Effector memory CD8-positive, alpha-beta T cell (primary cell): ENCODE measurements around the gene NF1.
"Not testable (repeated sequence)": the region's sequence is repeated elsewhere in the genome, so short reads cannot be mapped to it uniquely, and the experiment has no call there.

Experiments
- ATAC-seq: fragments of 150-1000 bp; cut with Tn5 transposase; replicated peaks from 2 replicates; pipeline ENCODE4 v1.10.0; 2021; ENCODE audit warnings: mild to moderate bottlenecking, moderate library complexity
- DNase-seq, 3 experiments: peaks; one replicate each; pipeline ENCODE4 v3.0.0; 2021
- H3K27ac Mint-ChIP-seq, 2 donors: one replicate each; pipeline ENCODE4 v1.8.0; 2022; ENCODE audit warnings: mild to moderate bottlenecking in 2 of 2, mixed read lengths in 2 of 2, moderate library complexity in 2 of 2
- H3K27me3 Mint-ChIP-seq, 2 donors: one replicate each; pipeline ENCODE4 v1.8.0; 2022; ENCODE audit warnings: mixed read lengths in 2 of 2
- H3K36me3 Mint-ChIP-seq: one replicate; pipeline ENCODE4 v1.8.0; 2022; ENCODE audit warnings: mild to moderate bottlenecking, moderate library complexity, mixed read lengths; ENCODE audit not compliant: insufficient read depth
- H3K4me1 Mint-ChIP-seq, 2 donors: one replicate each; pipeline ENCODE4 v1.8.0; 2022; ENCODE audit warnings: low read depth in 2 of 2, mixed read lengths in 2 of 2
- H3K4me3 Mint-ChIP-seq, 2 donors: one replicate each; pipeline ENCODE4 v1.8.0; 2022; ENCODE audit warnings: mild to moderate bottlenecking in 2 of 2, mixed read lengths in 2 of 2, moderate library complexity in 2 of 2
- H3K9me3 Mint-ChIP-seq, 2 donors: one replicate each; pipeline ENCODE4 v1.8.0; 2022; ENCODE audit warnings: mixed read lengths in 2 of 2

The NF1 gene

GRCh38 chr17:31272236-31272635 lies 177.5 kb downstream of the NF1 start:
- no peaks in the 10 kb centered on the region for H3K36me3 Mint-ChIP-seq
- no peak overlapping the region for H3K27ac Mint-ChIP-seq
- no peak for ATAC-seq

GRCh38 chr17:31272803-31273202 lies 178.0 kb downstream of the NF1 start:
- Mint-ChIP-seq H3K4me3 (no peak overlapping the region), H3K27me3 (no peaks in the 10 kb centered on the region), H3K9me3 (no peaks in the 10 kb centered on the region), H3K27ac (no peak overlapping the region), H3K4me1 (no peaks in the 10 kb centered on the region), H3K36me3 (no peaks in the 10 kb centered on the region)
- ATAC-seq, result no peak
- no peak for DNase-seq

More at GRCh38 chr17:31272236-31272635, 177.5 kb downstream of the NF1 start:
- Mint-ChIP-seq H3K4me3 (no peak overlapping the region), H3K27me3 (no peaks in the 10 kb centered on the region), H3K4me1 (no peaks in the 10 kb centered on the region), H3K9me3 (no peaks in the 10 kb centered on the region)
- no peak for DNase-seq

GRCh38 chr17:31273516-31273915 lies 178.7 kb downstream of the NF1 start:
- H3K4me3 Mint-ChIP-seq, result no peak overlapping the region
- ATAC-seq (no peak), DNase-seq (no peak)
- H3K9me3 Mint-ChIP-seq, result no peaks in the 10 kb centered on the region
- no peaks in the 10 kb centered on the region for H3K27me3 Mint-ChIP-seq
- H3K36me3 Mint-ChIP-seq, result no peaks in the 10 kb centered on the region
- H3K4me1 Mint-ChIP-seq, result no peaks in the 10 kb centered on the region
- no peak overlapping the region for H3K27ac Mint-ChIP-seq

- H3K27me3 Mint-ChIP-seq, result no peaks in the 10 kb centered on the region
- no peak overlapping the region for H3K4me3 Mint-ChIP-seq
- DNase-seq (no peak), ATAC-seq (no peak)
- H3K4me1 Mint-ChIP-seq, result no peaks in the 10 kb centered on the region
- no peaks in the 10 kb centered on the region for H3K9me3 Mint-ChIP-seq
- H3K36me3 Mint-ChIP-seq, result no peaks in the 10 kb centered on the region
- H3K27ac Mint-ChIP-seq, result no peak overlapping the region
These were observed 179.5 kb downstream of the NF1 start for GRCh38 chr17:31274252-31274651.

DNA sequence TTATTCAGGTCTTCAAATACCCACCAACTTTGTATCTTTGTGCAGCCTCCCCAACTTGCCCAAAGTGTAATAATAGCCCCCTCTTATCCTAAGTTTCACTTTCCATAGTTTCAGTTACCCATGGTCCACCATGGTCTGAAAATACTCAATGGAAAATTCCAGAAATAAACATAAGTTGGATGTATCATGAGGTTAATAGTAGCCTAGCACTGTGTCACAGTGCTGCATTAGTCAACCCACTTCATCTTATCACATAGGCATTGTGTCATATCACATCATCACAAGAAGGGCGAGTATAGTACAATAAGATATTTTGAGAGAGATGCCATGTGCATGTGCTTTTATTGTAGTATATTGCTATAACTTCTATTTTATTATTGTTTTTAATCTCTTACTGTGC lies 180.3 kb downstream of the NF1 start:
- no peaks in the 10 kb centered on the region for H3K27me3 Mint-ChIP-seq
- no peaks in the 10 kb centered on the region for H3K4me1 Mint-ChIP-seq
- H3K27ac Mint-ChIP-seq, result no peak overlapping the region
- DNase-seq (no peak), ATAC-seq (no peak)
- no peaks in the 10 kb centered on the region for H3K36me3 Mint-ChIP-seq
- no peak overlapping the region for H3K4me3 Mint-ChIP-seq
- no peaks in the 10 kb centered on the region for H3K9me3 Mint-ChIP-seq

- ATAC-seq (no peak), DNase-seq (no peak)
- Mint-ChIP-seq H3K27me3 (no peaks in the 10 kb centered on the region), H3K27ac (no peak overlapping the region), H3K4me1 (no peaks in the 10 kb centered on the region), H3K4me3 (no peak overlapping the region), H3K9me3 (no peaks in the 10 kb centered on the region), H3K36me3 (peaks cover 5% of the 10 kb centered on the region)
These were observed 184.6 kb downstream of the NF1 start for GRCh38 chr17:31279401-31279800.

DNA sequence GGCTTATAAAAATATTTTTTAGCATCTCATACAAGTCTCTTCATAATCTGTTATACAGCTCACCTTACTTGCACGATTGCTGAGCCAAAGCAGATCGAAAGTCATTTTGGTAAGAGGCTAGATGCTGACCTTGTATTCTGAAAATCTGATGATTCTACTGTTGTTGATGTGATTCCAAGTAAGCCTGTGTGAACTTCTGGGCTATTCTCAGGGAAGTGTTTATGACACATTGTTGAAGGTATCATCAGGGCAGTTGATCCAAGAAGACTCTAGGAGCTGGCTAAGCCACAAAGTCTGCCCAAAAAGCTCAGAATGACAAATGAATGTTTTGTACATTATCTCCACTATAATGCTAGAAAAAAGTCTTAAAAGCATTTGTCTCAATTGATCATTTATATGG lies 186.3 kb downstream of the NF1 start:
- Mint-ChIP-seq H3K9me3 (no peaks in the 10 kb centered on the region), H3K27me3 (no peaks in the 10 kb centered on the region), H3K4me1 (no peaks in the 10 kb centered on the region), H3K27ac (no peak overlapping the region), H3K4me3 (no peak overlapping the region), H3K36me3 (peaks cover 5% of the 10 kb centered on the region)
- DNase-seq (no peak), ATAC-seq (no peak)

GRCh38 chr17:31283841-31284240 lies 189.1 kb downstream of the NF1 start:
- no peaks in the 10 kb centered on the region for H3K4me1 Mint-ChIP-seq
- no peaks in the 10 kb centered on the region for H3K27me3 Mint-ChIP-seq
- H3K4me3 Mint-ChIP-seq, result no peak overlapping the region
- no peak for ATAC-seq
- H3K36me3 Mint-ChIP-seq, result peaks cover 5% of the 10 kb centered on the region
- no peaks in the 10 kb centered on the region for H3K9me3 Mint-ChIP-seq
- no peak for DNase-seq
- H3K27ac Mint-ChIP-seq, result no peak overlapping the region

- H3K36me3 Mint-ChIP-seq, result peaks cover 3% of the 10 kb centered on the region
- H3K4me1 Mint-ChIP-seq, result no peaks in the 10 kb centered on the region
- H3K27ac Mint-ChIP-seq, result no peak overlapping the region
- no peak for DNase-seq
- no peak overlapping the region for H3K4me3 Mint-ChIP-seq
- no peaks in the 10 kb centered on the region for H3K27me3 Mint-ChIP-seq
- no peaks in the 10 kb centered on the region for H3K9me3 Mint-ChIP-seq
- ATAC-seq, result no peak
These were observed 191.8 kb downstream of the NF1 start for GRCh38 chr17:31286587-31286986.

DNA sequence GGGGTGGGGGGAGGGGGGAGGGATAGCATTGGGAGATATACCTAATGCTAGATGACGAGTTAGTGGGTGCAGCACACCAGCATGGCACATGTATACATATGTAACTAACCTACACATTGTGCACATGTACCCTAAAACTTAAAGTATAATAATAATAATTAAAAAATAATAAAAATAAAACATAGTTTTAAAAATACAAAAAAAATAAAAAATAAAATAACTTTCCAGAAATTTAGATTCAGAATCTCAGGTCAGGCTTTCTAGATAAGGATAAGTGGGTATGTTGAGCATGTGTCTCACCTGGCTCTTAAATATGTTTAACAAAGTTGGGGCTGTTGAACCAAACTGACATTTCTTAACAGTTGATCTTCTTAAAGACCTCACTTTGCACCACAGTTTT lies 193.2 kb downstream of the NF1 start:
- not testable (repeated sequence) for H3K36me3 Mint-ChIP-seq, DNase-seq, H3K27me3 Mint-ChIP-seq, H3K9me3 Mint-ChIP-seq, H3K4me1 Mint-ChIP-seq, H3K4me3 Mint-ChIP-seq, H3K27ac Mint-ChIP-seq, ATAC-seq

- no peaks in the 10 kb centered on the region for H3K9me3 Mint-ChIP-seq
- no peak overlapping the region for H3K27ac Mint-ChIP-seq
- no peaks in the 10 kb centered on the region for H3K27me3 Mint-ChIP-seq
- no peak for ATAC-seq
- no peak for DNase-seq
- no peaks in the 10 kb centered on the region for H3K36me3 Mint-ChIP-seq
- no peak overlapping the region for H3K4me3 Mint-ChIP-seq
- no peaks in the 10 kb centered on the region for H3K4me1 Mint-ChIP-seq
These were observed 195.0 kb downstream of the NF1 start for GRCh38 chr17:31289790-31290189.

DNA sequence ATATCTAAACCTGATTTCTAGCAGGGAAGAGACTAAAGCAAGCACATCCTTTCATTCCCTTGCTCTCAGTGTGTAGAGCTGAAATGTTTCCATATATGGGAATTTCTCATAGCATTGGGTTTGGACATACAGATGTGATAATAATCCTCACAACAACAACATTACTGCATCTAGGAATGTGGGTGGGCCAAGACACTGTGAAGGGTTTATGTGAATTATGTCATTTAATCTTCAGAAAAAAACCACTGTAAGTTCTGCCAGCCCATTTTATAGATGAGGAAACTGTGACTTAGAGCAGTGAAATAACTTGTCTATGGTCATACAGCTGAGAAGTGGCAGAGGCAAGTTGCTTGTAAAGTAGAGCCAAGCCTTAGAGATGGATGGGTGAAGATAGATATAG lies 197.0 kb downstream of the NF1 start:
- no peaks in the 10 kb centered on the region for H3K36me3 Mint-ChIP-seq
- no peaks in the 10 kb centered on the region for H3K27me3 Mint-ChIP-seq
- no peaks in the 10 kb centered on the region for H3K4me1 Mint-ChIP-seq
- DNase-seq (no peak), ATAC-seq (no peak)
- H3K9me3 Mint-ChIP-seq, result no peaks in the 10 kb centered on the region
- H3K27ac Mint-ChIP-seq, result no peak overlapping the region
- no peak overlapping the region for H3K4me3 Mint-ChIP-seq

- no peaks in the 10 kb centered on the region for H3K9me3 Mint-ChIP-seq
- H3K4me1 Mint-ChIP-seq, result no peaks in the 10 kb centered on the region
- no peak for ATAC-seq
- H3K36me3 Mint-ChIP-seq, result no peaks in the 10 kb centered on the region
- H3K4me3 Mint-ChIP-seq, result no peak overlapping the region
- H3K27ac Mint-ChIP-seq, result no peak overlapping the region
- no peak for DNase-seq
- H3K27me3 Mint-ChIP-seq, result no peaks in the 10 kb centered on the region
These were observed 198.8 kb downstream of the NF1 start for GRCh38 chr17:31293581-31293980.

GRCh38 chr17:31294231-31294630 lies 199.5 kb downstream of the NF1 start:
- H3K27me3 Mint-ChIP-seq, result no peaks in the 10 kb centered on the region
- H3K4me1 Mint-ChIP-seq, result no peaks in the 10 kb centered on the region
- H3K4me3 Mint-ChIP-seq, result no peak overlapping the region
- no peaks in the 10 kb centered on the region for H3K36me3 Mint-ChIP-seq
- ATAC-seq (no peak), DNase-seq (no peak)
- H3K9me3 Mint-ChIP-seq, result no peaks in the 10 kb centered on the region
- no peak overlapping the region for H3K27ac Mint-ChIP-seq

GRCh38 chr17:31294820-31295488 lies 200.2 kb downstream of the NF1 start:
- Mint-ChIP-seq H3K27ac (no peak overlapping the region), H3K9me3 (no peaks in the 10 kb centered on the region), H3K4me3 (no peak overlapping the region), H3K27me3 (no peaks in the 10 kb centered on the region), H3K4me1 (no peaks in the 10 kb centered on the region), H3K36me3 (no peaks in the 10 kb centered on the region)
- ATAC-seq (no peak), DNase-seq (no peak)
